NK-92 (cell line): ENCODE data around the gene APBB1IP.

ENCODE experiments used
- DNase-seq: peaks from one replicate; lab custom pipeline; 2025; ENCODE audit not compliant: unreplicated experiment; lab: John Stamatoyannopoulos, UW

Gene APBB1IP

DNA sequence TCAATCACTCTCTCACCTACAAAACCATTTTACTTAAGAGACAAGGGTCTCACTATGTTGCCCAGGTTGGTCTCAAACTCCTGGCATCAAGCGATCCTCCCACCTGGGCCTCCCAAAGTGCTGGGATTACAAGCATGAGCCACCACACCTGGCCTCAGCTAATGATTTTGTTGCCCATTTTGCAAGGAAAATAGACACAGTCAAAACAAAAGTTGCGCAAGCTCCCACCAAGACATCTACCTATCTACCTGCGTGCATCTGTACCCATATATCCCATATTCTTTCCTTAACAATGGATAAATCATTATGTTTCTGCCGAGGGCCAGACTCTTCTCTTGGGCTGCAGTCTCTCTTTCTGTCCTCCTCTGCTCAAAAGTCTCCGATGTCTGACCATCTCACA, 67.3 kb downstream of the APBB1IP start:
- DNase-seq: no peak

DNA sequence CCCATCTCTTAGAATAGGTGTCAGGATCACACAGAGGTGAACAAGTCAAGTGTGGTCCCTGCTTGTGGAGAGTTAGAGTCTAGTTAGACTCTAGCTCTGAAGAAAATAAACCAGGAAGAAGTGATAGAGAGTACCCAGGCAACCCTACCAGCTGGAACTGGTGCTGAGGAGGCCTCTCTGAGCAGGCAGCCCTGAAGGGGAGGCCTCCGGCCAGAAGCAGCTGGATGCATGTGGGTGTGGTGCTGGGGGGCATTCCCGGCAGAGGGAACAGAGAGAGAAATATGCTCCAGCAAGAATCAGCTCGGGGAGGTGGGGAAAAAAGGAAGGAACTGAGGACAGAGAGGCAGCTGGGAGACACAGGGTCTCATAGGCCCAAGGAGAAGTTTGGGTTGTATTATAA, 68.6 kb downstream of the APBB1IP start:
- no peak for DNase-seq

DNA sequence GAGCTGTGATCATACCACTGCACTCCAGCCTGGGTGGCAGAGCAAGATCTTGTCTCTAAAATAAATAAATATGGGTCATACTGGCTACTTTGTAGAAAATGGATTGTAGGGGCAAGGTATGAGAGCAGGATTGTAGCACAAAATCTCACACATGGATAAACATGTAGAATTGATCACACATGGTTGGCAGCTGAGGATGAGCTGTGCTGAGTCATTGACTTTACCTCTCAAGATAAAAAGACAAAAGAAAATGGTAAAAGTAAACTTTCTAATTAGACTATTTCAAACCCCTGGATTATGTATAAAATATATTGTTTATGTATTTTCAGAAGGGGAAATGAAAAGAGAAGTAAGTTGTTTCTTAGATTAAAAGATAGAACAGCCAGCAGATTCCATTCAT, 69.3 kb downstream of the APBB1IP start:
- DNase-seq: no peak

DNA sequence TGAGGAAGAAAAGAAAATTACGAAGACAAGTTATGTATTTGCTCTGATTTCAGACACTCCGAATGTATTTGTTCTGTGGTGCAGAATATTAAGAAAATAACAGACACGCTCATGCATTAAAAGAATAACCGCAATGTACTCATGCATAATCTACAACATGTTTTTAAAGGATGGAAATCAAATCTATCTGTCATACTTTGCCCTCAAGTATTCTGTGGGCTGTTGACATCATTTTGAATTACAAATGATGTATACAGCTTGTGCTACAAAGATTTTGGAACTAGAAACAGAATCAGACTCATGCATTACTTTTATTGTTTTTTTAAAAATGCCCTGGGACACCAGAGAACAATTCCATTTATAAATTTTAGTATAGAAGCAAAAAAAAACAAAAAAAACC, 69.9 kb downstream of the APBB1IP start:
- no peak for DNase-seq

DNA sequence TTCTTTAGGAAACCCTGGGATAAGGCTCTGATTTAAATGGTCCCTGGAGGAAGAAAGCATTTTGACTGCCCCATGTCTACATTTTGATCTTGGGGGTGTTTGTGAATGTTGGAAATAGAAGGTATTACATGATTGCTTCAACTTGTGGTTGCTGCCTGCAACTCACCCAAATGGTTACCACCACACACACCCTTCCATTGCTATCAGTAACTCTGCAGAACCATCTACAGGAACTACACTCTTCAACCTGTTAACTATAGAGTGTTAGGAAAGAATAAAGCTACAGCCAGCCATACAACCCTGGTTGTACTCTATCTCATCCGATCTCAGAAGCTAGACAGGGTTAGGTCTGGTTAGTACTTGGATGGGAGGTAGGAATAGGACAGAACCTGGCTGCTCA, 71.2 kb downstream of the APBB1IP start:
- no peak for DNase-seq

DNA sequence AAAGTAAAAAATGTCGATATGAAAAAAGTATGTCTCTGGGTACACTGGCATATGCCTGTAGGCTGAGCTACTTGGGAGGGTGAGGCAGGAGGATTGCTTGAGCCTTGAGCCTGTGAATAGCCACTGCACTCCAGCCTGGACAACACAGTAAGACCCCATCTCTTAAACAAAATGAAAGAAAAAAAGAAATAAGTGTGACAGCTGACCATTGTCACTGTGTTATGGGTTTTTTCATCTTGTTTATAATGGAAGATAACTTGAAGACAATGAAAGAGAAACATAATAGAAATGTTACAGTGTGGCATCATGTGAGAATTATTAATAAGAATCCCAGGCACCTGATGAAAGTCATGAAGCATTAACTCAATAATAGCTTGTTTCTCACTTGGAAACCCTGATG, 75.0 kb downstream of the APBB1IP start:
- no peak for DNase-seq

DNA sequence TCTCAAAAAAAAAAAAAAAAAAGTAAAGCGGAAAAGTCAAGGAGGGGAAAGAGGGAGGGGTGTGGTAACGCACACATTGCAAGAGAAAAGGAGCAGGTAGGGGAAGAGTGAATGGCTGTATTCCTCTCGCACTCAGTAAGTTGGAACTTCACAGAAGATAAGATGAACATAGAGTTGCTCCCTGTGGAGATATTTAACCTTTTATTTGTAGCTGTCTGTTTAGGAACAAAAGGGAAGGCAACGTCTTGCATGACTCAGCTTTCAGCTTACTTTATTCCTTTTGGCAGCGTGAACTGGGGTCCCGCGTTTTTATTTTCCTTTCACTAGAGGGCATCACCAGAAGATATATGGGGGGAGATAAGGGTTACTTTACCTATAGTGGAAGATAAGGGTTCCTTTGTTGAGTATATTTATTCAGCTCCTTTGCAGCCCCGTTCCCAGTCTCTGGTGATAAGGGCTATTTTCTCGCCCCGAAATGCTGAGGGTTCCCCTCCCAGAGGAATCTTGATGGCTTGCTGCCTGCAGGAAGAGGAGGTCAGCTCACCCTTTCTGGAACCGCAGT, 78.5 kb downstream of the APBB1IP start:
- DNase-seq: no peak

DNA sequence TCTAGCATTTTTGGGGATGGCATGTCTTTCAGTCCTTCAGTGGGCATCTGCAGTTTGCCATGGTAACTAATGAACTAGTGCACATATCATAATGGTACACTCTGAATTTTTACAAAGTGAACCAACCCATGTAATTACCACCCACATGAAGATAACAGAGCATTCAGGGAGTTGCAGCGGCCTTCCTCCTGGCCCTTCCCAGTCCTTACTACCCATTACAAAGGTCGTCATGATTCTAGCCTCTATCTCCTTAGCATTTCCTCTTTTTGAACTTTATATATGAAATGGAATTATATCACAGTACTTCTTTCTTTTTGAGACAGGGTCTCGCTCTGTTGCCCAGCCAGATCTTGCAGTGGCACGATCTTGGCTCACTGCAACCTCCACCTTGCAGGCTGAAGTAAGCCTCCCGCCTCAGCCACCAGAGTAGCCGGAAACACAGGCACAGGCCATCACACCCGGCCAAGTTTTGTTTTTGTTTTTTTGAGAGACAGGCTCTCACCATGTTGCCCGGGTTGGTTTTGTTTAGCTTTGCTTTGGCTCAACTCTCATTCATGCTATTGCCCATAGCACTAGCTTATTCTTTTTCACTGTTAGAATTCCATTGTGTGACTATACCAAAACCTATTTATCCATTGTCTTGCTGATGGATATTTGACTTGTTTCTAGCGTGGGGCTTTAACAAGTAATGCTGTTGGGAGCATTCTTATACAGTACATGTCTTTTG, 79.2 kb downstream of the APBB1IP start:
- no peak for DNase-seq

DNA sequence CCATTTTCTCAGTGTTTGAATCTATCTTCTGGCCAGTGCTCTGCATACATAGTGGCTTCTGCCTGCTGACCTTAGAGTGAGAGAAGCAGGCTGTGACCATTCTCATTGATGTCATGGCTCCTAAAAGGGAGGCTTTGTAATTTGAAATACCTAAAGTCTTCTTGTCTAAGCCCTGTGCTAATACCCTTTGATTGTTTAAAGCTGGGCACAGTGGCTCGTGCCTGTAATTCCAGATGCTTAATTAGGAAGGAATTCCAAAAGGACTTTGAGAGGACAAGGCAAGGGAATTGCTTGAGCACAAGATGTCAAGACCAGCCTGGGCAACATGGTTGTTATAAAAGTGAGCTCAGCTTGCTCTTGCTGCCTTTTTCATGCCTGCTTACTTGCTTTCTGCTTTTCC, 81.7 kb downstream of the APBB1IP start:
- DNase-seq: no peak

DNA sequence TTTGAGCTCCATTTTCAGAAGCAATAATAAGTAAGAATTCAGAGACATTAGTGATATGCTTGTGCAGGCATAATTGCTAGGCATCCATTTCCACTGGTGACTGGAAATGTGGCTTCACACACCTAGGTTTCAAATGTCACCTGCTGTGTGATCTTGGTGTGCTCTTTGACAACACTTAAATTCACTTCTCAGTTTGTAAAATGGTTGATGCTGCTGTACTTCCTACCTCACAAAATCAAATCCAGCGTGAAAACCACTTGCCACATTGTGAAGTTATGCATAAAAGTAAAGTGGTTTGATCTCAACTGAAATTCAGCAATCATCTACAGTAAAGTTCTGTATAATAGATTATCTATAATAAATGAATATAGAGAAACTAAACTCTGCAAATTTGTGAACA, 82.4 kb downstream of the APBB1IP start:
- no peak for DNase-seq

DNA sequence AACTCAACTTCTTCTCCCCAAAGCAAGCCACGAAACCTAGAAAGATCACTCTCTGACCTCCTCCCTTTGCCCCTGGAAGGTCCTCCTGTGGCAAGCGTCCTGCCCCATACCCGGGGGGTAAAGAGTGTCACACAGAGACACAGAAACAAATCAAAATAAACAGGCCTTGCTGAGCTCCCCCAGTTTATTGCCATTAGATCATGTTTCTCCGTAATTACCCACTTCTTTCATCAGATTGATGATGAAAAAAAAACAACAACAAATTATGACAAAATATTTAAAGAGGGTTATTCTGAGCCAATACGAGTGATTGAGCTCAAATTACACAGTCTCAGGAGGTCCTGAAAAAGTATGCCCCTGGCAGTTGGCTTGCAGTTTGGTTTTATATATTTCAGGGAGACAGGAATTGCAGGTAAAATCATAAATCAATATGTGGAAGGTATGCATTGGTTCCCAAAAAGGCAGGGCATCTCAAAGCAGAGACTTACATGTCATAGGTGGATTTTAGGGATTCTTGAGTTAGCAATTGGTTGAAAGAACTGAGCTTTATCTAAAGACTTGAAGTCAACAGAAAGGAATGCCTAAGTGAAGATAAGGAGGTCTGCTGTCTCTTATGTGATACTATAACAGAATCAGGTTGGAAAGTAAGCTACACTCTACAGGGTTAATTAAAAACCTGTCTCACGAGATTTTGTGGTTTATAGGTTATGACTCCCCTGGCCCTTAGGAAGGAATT, 86.2 kb downstream of the APBB1IP start:
- no peak for DNase-seq

DNA sequence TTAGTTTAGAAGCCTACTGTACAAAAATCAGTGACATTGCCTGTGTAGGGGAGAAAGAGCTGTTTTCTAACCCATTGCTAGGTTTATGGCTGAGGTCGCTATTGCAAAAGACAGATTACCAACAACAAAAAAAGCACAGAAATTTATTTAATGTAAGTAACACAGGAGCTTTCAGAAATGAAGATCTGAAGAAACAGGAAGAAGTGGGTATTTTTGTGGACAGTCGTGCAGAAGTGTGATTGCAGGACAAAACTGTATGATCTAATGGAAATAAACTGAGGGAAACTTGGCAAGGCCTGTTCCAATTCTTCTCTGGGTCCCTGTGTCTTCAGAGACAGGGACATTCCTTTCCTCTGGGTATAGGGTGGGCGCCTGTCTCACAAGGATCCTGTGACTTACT, 87.4 kb downstream of the APBB1IP start:
- no peak for DNase-seq

DNA sequence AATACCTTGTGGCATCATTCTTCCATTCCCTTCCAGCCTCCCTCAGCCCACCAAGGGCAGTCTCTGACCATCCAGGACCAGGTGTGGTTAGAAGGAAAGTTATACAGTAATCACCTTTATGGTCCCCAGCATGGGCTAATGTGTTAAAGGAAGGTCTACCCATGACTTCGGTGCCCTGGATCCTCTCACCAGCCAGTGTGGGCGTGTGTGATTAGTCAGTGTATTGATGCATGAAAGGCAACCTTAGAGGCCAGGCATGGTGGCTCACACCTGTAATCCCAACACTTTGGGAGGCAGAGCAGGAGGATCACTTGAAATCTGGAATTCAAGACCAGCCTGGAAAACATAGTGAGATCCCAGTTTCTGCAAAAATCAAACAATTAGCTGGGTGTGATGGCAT, 88.9 kb downstream of the APBB1IP start:
- no peak for DNase-seq

DNA sequence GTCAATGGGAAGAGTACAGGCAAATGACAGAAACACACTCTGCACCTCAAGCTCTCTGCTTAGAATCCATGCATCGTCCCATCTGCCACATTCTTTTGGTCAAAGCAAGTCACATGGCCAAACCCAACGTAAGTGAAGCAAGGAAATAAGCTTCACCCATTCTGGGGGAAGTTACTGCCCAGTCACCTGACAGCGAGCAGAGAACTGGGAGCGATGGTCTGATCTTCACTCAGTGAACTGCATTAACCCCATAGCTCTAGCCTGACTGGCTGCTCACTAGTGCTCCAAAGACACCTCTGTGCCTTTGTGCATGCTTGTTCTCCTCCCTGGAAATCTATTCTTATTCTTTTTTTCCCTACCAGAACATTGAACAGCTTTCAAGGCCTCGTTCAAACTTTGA, 89.9 kb downstream of the APBB1IP start:
- no peak for DNase-seq

DNA sequence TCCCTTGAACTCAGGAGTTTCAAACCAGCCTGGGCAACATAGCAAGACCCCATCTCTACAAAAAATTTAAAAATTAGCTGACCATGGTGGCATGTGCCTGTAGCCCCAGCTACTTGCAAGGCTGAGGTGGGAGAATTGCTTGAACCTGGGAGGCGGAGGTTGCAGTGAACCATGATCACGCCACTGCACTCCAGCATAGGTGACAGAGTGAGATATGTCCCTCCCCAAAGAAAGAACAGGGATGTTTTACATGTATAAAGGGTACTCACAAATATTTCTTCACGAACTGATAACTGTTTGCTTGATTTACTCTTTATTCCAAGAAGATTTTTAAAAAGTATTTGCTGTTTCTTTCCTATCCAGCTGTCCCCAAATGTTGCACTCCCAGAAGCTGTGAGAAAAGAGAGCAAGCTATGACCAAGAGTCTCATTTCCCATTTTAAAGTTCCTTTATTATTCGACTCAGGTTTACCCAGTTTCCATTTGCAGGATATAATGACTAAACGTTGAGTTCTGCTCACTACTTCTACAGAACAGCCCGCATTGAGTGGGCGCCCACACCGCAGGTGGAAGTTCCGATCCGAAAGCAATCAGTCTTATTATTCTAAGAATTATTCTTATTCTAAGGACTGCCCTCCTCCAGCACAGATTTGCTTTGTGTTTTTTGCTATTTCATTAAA, 90.7 kb downstream of the APBB1IP start:
- no peak for DNase-seq

DNA sequence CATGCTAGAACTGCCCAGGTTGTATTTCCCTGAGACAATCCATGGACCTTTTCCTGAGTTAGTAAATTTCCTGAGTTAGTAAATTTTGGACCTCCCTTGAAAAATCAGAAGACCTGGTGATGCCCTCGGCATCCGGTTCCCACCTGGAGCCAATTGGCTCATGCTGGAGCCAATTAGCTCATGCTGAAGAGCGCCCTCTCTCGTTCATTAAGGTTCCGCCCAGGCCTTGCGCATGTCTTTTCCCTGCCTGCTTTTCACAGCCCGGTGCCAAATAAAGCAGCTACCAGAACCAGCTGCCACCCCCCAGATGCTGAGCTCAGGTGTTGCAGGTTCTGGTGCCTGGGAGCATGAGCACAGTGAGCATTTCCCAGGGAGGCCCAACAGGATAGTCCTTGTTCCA, 96.2 kb downstream of the APBB1IP start:
- no peak for DNase-seq

DNA sequence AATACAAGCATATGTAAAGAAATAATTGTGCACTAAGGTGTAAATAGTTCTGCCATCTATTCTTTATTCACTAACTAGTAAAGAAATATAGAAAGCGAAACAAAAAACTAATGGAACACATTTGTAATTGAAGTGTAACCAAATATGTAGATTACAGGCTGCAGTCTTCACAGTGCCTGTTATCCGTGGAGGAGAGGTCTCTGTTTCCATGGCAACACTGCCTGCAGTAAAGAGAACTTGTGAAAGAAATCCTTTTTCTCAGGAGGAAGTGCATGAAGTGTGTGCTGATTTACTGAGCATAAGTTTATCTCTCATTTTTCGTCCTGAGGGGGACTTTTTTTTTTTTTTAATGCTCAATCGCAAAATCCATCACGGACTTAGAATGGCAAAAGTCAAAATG, 102.5 kb downstream of the APBB1IP start:
- DNase-seq: no peak

DNA sequence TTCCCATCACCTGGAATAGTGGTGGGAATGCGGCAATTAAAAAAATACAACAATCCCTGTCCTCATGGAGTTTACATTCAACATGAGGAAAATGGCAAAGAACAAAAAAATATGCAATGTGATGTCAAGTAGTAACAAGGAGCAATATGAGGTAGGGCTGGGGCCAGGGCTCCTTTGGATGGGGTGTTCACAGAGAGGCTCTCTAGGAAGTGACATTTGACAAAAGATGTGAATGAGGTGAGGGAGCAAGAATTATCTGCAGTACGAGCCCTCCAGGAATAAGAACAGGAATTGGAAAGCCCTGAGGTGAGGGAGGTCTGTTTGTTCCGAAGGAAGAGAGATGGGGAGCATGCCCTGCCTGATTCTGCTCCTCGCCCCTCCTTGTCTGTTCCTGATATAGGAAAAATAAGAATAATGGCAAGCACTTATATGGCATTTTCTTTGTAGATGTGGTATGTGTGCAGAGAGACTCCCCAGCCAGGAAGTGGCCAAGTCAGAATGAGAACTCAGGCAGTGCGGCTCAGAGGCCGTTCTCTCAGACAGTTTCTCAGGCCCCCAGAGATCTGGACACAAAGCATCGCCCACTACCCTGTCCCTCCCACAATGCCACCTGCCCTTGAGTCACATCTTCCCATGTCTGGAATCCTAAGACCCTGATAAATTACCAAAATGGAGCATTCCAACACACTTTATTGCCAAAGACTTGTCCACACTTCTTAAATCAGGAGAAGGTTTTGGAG, 105.6 kb downstream of the APBB1IP start:
- DNase-seq: no peak

DNA sequence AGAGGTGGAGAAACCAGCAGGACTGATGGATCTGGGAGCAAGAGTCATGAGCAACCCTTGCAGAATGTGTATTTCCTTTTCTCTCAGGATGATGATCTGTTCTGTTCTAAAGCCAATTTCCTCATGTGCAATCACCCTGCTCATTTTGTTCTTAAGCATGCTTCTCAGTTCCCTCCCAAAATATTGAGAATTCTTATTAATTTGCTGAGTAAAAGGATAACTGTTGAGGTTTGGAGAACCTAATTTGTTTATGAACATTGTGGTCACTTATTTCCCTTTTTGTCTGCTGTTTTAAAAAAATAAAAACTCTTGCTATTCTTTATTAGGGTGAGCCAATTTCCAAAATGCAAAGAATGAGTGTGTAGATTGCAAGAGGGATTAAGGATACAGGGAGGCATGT, 106.8 kb downstream of the APBB1IP start:
- DNase-seq: no peak

DNA sequence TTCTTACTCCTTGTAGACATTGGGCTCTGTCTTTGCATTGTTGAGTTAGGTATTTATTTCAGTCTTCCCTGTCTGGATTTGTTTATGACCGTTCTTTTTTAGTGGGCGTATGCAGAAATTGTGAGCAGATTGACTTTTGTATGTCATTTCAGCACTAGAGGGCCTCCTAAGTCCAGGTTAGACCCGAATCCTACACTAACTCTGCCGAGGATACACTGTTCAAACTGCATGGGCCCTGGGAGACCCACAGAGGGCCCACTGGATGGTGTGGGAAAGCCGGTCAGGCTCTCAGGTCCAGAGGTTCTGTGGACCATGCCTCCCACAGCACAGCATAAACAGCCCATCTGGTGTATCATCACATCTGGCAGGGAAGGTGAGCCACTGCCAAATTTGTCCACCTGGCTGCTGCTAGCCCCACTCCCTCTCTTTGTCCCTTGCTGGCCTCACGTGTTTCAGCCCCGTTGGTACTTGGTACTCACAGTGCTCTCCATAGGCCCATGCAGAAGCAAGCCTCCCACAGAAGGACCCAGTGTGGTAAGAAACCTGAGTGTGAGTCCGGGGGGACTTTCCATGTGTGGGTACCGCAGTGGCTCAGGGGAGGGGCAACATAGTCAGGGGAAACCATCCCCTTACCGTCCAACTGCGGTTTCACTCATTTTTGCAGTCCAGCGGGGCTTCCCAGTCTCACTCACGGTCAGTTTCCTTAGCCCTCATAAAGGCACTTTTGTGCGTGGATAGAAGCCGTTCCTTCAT, 112.8 kb downstream of the APBB1IP start:
- DNase-seq: no peak

DNA sequence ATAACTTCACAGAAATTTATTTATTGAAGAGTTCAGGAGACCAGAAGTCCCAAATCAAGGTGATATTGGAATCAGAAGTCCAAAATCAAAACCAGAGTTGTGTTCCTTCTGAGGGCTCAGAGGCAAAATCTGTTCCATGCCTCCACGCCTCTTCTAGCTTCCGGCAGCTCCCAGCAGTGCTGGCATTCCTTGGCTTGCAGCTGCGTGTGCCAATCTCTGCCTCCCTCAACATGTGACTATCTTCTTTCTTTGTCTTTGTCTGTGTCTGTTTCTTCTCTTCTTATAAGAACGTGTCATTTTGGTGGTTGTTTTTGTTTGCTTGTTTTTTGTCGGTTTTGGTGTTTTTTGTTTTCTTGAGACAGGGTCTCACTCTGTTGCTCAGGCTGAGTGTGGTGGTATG, 116.1 kb downstream of the APBB1IP start:
- DNase-seq: no peak
